Kidney (tissue), 14 donors: ENCODE measurements around the gene GRAMD1A. TPM values are rescaled to one million over a fixed set of nuclear protein-coding genes. Genes with fewer than 3 reads are reported as not detected.
"Not testable (repeated sequence)": the region's sequence is repeated elsewhere in the genome, so short reads cannot be mapped to it uniquely, and the experiment has no call there.

Experiments
- DNase-seq, 5 donors: peaks; one replicate each; pipeline ENCODE4 v3.0.0-alpha.2; 2013 to 2020
- FAIRE-seq: peaks from 2 replicates; lab custom pipeline; 2012; peaks lifted over from hg19 to GRCh38; lab: Jason Lieb, UNC
- H3K27ac ChIP-seq, 2 donors: one replicate each; pipeline ENCODE4 v1.7.0; 2013; ENCODE audit warnings: low read depth in 2 of 2, low read length in 2 of 2, inconsistent platforms in 1 of 2
- H3K27me3 ChIP-seq: one replicate; pipeline ENCODE4 v1.7.1; 2013; ENCODE audit warnings: low read length, inconsistent platforms; ENCODE audit not compliant: control insufficient read depth, insufficient read depth
- H3K36me3 ChIP-seq, 3 donors: one replicate each; pipeline versions ENCODE4 v1.7.0 to v1.7.1; 2013; ENCODE audit warnings: low read length in 3 of 3, control low read depth in 1 of 3, inconsistent platforms in 1 of 3; ENCODE audit not compliant: insufficient read depth in 3 of 3, control insufficient read depth in 2 of 3
- H3K4me1 ChIP-seq, 3 donors: one replicate each; pipeline versions ENCODE4 v1.7.0 to v1.7.1; 2013; ENCODE audit warnings: low read length in 3 of 3, inconsistent platforms in 1 of 3, low read depth in 1 of 3; ENCODE audit not compliant: control insufficient read depth in 2 of 3, insufficient read depth in 2 of 3
- H3K4me3 ChIP-seq, 3 donors: one replicate each; pipeline versions ENCODE4 v1.7.0 to v1.8.1; 2013; ENCODE audit warnings: low read length in 3 of 3, control low read depth in 1 of 3, inconsistent platforms in 1 of 3
- H3K9ac ChIP-seq, 3 donors: one replicate each; pipeline versions ENCODE4 v1.7.0 to v1.7.1; 2013; ENCODE audit warnings: low read length in 3 of 3, control low read depth in 1 of 3, inconsistent platforms in 1 of 3
- H3K9me3 ChIP-seq, 3 donors: one replicate each; pipeline versions ENCODE4 v1.7.0 to v1.7.1; 2013; ENCODE audit warnings: low read length in 3 of 3, control low read depth in 1 of 3, inconsistent platforms in 1 of 3; ENCODE audit not compliant: control insufficient read depth in 2 of 3, insufficient read depth in 1 of 3
- CTCF ChIP-seq: IDR thresholded peaks from 3 replicates; pipeline ENCODE4 v1.5.1; 2012; ENCODE audit warnings: mild to moderate bottlenecking, moderate library complexity, borderline replicate concordance; ENCODE audit not compliant: insufficient read depth; ENCODE audit errors: extremely low read depth
- intact Hi-C: fragments of 100-400 bp; cut with DNase I; formaldehyde crosslinking; loops from one replicate; pipeline ENCODE4 v1.11.1; 2022
- polyA plus RNA-seq: library from polyadenylated mRNA; stranded (reverse); fragments of 350-450 nt; fragmentation: Illumina TruSeq; extraction: RNeasy Lipid Tissue Mini Kit (QIAGEN cat#74804); gene quantifications from one replicate; pipeline ENCODE4 v1.2.3, GENCODE V29; 2014; ENCODE audit warnings: low read depth, low replicate concordance; ENCODE audit not compliant: insufficient read depth
- total RNA-seq: library from RNA; stranded (reverse); fragmentation: NEBNext Ultra II Directional; extraction: Animal tissue kit (Norgen Biotek cat#: 25700); gene quantifications from one replicate; pipeline ENCODE4 v1.2.1, GENCODE V29; 2021
- donor health status: control.
- donor health status: control.
- donor health status: control.
- donor health status: control.
- donor health status: control.
- donor health status: DM: yes; HTN: yes; CAD: no.
- donor health status: Normal renal cell carcinoma (clear cell type).

Gene GRAMD1A
- total and polyA plus RNA-seq, 2 donors from 2014 or later, result 29.8 to 87.3 TPM

GRCh38 chr19:34964598-34964997 lies 35.5 kb upstream of the GRAMD1A start:
- no peak overlapping the region for H3K27ac ChIP-seq
- intact Hi-C loops, result no loop called here
- no peak overlapping the region for H3K4me3 ChIP-seq
- peaks cover 0 to 7% (median 0%) of the 10 kb centered on the region in 3 donors for H3K4me1 ChIP-seq
- TF ChIP-seq CTCF, result no peak
- DNase-seq (no peak), FAIRE-seq (no peak)
- no peak overlapping the region for H3K9ac ChIP-seq
- no peaks in the 10 kb centered on the region for H3K27me3 ChIP-seq
- peaks cover 0 to 16% (median 2%) of the 10 kb centered on the region in 3 donors for H3K9me3 ChIP-seq
- H3K36me3 ChIP-seq, result peaks cover 0 to 14% (median 5%) of the 10 kb centered on the region in 3 donors

GRCh38 chr19:34965505-34965904 lies 34.6 kb upstream of the GRAMD1A start:
- H3K27ac ChIP-seq, H3K9ac ChIP-seq, H3K4me1 ChIP-seq, intact Hi-C loops, H3K27me3 ChIP-seq, H3K36me3 ChIP-seq, DNase-seq, H3K4me3 ChIP-seq, H3K9me3 ChIP-seq, FAIRE-seq: not testable (repeated sequence)

GRCh38 chr19:34967551-34967950 lies 32.6 kb upstream of the GRAMD1A start:
- intact Hi-C loops, result no loop called here
- Histone ChIP-seq H3K27ac (no peak overlapping the region), H3K36me3 (no peaks in the 10 kb centered on the region), H3K4me3 (no peak overlapping the region), H3K4me1 (peaks cover 0 to 7% (median 0%) of the 10 kb centered on the region in 3 donors), H3K9me3 (no peaks in the 10 kb centered on the region), H3K27me3 (no peaks in the 10 kb centered on the region), H3K9ac (no peak overlapping the region)
- no peak for TF ChIP-seq CTCF
- DNase-seq, result no peak
- no peak for FAIRE-seq

- FAIRE-seq, result no peak
- H3K9ac ChIP-seq, result no peak overlapping the region
- H3K9me3 ChIP-seq, result no peaks in the 10 kb centered on the region
- no peak for DNase-seq
- H3K36me3 ChIP-seq, result no peaks in the 10 kb centered on the region
- no peaks in the 10 kb centered on the region for H3K27me3 ChIP-seq
- H3K4me1 ChIP-seq, result peaks cover 0 to 2% (median 0%) of the 10 kb centered on the region in 3 donors
- TF ChIP-seq CTCF, result no peak
- intact Hi-C loops, result loop anchor here (5.0 kb wide), 1 partner anchor 43 kb away; no protein-coding TSS in a partner anchor
- H3K27ac ChIP-seq, result no peak overlapping the region
- H3K4me3 ChIP-seq, result no peak overlapping the region
Measured at GRCh38 chr19:34969721-34970120, 30.4 kb upstream of the GRAMD1A start.

GRCh38 chr19:34970185-34970780 lies 29.8 kb upstream of the GRAMD1A start:
- intact Hi-C loops, result loop anchor here (5.0 kb wide), 1 partner anchor 42 kb away; no protein-coding TSS in a partner anchor
- DNase-seq, result not testable (repeated sequence)

More at GRCh38 chr19:34970185-34970780, 29.8 kb upstream of the GRAMD1A start:
- not testable (repeated sequence) for H3K27ac ChIP-seq, H3K9me3 ChIP-seq, H3K36me3 ChIP-seq, H3K4me3 ChIP-seq, H3K27me3 ChIP-seq, H3K4me1 ChIP-seq, H3K9ac ChIP-seq, FAIRE-seq
